Hepatocyte (in vitro differentiated cells): Measurements from ENCODE around the gene FAR1. TPM values are rescaled to one million over a fixed set of nuclear protein-coding genes. Genes with fewer than 3 reads are reported as not detected.

Source experiments
- DNase-seq: peaks from one replicate; pipeline ENCODE4 v3.0.0-alpha.2; 2016; ENCODE audit warnings: low spot score
- H2AFZ ChIP-seq: fragments of 200-600 bp; sonication (generic); 2 replicates; pipeline ENCODE4 v1.6.0; 2016; ENCODE audit warnings: antibody characterized with exemption, mild to moderate bottlenecking
- H3K27ac ChIP-seq: fragments of 200-600 bp; sonication (generic); 2 replicates; pipeline ENCODE4 v1.5.1; 2016; ENCODE audit warnings: mild to moderate bottlenecking
- H3K27me3 ChIP-seq: fragments of 200-600 bp; sonication (generic); 2 replicates; pipeline ENCODE4 v1.6.1; 2016
- H3K36me3 ChIP-seq: fragments of 200-600 bp; sonication (generic); replicated peaks from 2 replicates; pipeline ENCODE4 v1.5.1; 2016; ENCODE audit warnings: low read depth; ENCODE audit not compliant: insufficient read depth
- H3K4me1 ChIP-seq: fragments of 200-600 bp; sonication (generic); 2 replicates; pipeline ENCODE4 v1.5.1; 2016; ENCODE audit warnings: mild to moderate bottlenecking, moderate library complexity; ENCODE audit not compliant: insufficient read depth
- H3K4me2 ChIP-seq: fragments of 200-600 bp; sonication (generic); 2 replicates; pipeline ENCODE4 v1.6.0; 2016
- H3K4me3 ChIP-seq: fragments of 200-600 bp; sonication (generic); 2 replicates; pipeline ENCODE4 v1.5.1; 2016; ENCODE audit warnings: mild to moderate bottlenecking
- H3K79me2 ChIP-seq: fragments of 200-600 bp; sonication (generic); 2 replicates; pipeline ENCODE4 v1.6.0; 2017; ENCODE audit warnings: mild to moderate bottlenecking
- H3K9me2 ChIP-seq: fragments of 200-600 bp; sonication (generic); replicated peaks from 2 replicates; pipeline ENCODE4 v1.6.0; 2017; ENCODE audit warnings: mild to moderate bottlenecking; ENCODE audit not compliant: insufficient read depth
- H3K9me3 ChIP-seq: fragments of 200-600 bp; sonication (generic); 2 replicates; pipeline ENCODE4 v1.5.1; 2016; ENCODE audit warnings: low read depth, mild to moderate bottlenecking
- H4K20me1 ChIP-seq: fragments of 200-600 bp; sonication (generic); 2 replicates; pipeline ENCODE4 v1.6.0; 2016; ENCODE audit warnings: mild to moderate bottlenecking; ENCODE audit not compliant: insufficient read depth, poor library complexity, severe bottlenecking
- CTCF ChIP-seq: fragments of 200-600 bp; sonication (generic); IDR thresholded peaks from 2 replicates; pipeline ENCODE4 v1.5.1; 2016; ENCODE audit warnings: antibody characterized with exemption, mild to moderate bottlenecking; ENCODE audit not compliant: poor library complexity
- EZH2 ChIP-seq: fragments of 200-600 bp; sonication (generic); IDR thresholded peaks from 2 replicates; pipeline ENCODE4 v1.6.1; 2016; ENCODE audit warnings: antibody characterized with exemption, mild to moderate bottlenecking, borderline replicate concordance
- EZH2phosphoT487 ChIP-seq: fragments of 200-600 bp; sonication (generic); IDR thresholded peaks from one replicate; pipeline ENCODE4 v1.6.1; 2018; ENCODE audit warnings: antibody characterized with exemption, mild to moderate bottlenecking, low read depth, moderate library complexity; ENCODE audit not compliant: unreplicated experiment, severe bottlenecking
- WGBS: methylation state at CpG from one replicate; pipeline ENCODE4 v1.1.6; 2016; ENCODE audit warnings: low lambda C conversion rate; ENCODE audit errors: missing lambda C conversion rate; 5-methylcytosine and 5-hydroxymethylcytosine counted together
- polyA plus RNA-seq: library from polyadenylated mRNA; unstranded; fragments of >200 nt; fragmentation: Nextera tagmentation; extraction: Ambion mirVana; gene quantifications from 2 replicates; pipeline ENCODE4 v1.2.1, GENCODE V29; 2016
- total RNA-seq: library from RNA; depleted of rRNA; stranded (reverse); fragments of >200 nt; gene quantifications from 2 replicates; pipeline ENCODE4 v1.2.3, GENCODE V29; 2014

The FAR1 gene
- total and polyA plus RNA-seq, 2 experiments from 2014 or later: 21.7 to 71.4 TPM

- 82% methylated on average over 1 of the region's 1 CpG for WGBS
Observed at GRCh38 chr11:13629779-13630178, 38.7 kb upstream of the FAR1 start.

GRCh38 chr11:13635290-13635689 lies 33.2 kb upstream of the FAR1 start:
- H2AFZ ChIP-seq: no peak overlapping the region
- DNase-seq: no peak
- H3K9me2 ChIP-seq: no peaks in the 10 kb centered on the region
- H3K27ac ChIP-seq: no peak overlapping the region
- H3K4me2 ChIP-seq: no peak overlapping the region
- no peaks in the 10 kb centered on the region for H3K36me3 ChIP-seq
- H3K9me3 ChIP-seq: no peaks in the 10 kb centered on the region
- H4K20me1 ChIP-seq: no peaks in the 10 kb centered on the region
- no peaks in the 10 kb centered on the region for H3K4me1 ChIP-seq
- H3K4me3 ChIP-seq: no peak overlapping the region
- TF ChIP-seq CTCF: no peak
- TF ChIP-seq EZH2phosphoT487: no peak
- no peak for TF ChIP-seq EZH2
- no peaks in the 10 kb centered on the region for H3K79me2 ChIP-seq
- WGBS: 86% methylated on average over 5 of the region's 5 CpGs
- H3K27me3 ChIP-seq: no peaks in the 10 kb centered on the region

More at GRCh38 chr11:13629779-13630178, 38.7 kb upstream of the FAR1 start:
- peak overlapping the region; percentile 52 for H3K27ac ChIP-seq
- no peak overlapping the region for H2AFZ ChIP-seq
- H3K27me3 ChIP-seq: no peaks in the 10 kb centered on the region
- DNase-seq: no peak
- no peaks in the 10 kb centered on the region for H3K4me1 ChIP-seq
- no peaks in the 10 kb centered on the region for H3K36me3 ChIP-seq
- H4K20me1 ChIP-seq: no peaks in the 10 kb centered on the region
- no peak overlapping the region for H3K4me2 ChIP-seq
- TF ChIP-seq CTCF (no peak), EZH2phosphoT487 (no peak), EZH2 (no peak)
- no peak overlapping the region for H3K4me3 ChIP-seq
- no peaks in the 10 kb centered on the region for H3K79me2 ChIP-seq
- no peaks in the 10 kb centered on the region for H3K9me3 ChIP-seq
- no peaks in the 10 kb centered on the region for H3K9me2 ChIP-seq

DNA sequence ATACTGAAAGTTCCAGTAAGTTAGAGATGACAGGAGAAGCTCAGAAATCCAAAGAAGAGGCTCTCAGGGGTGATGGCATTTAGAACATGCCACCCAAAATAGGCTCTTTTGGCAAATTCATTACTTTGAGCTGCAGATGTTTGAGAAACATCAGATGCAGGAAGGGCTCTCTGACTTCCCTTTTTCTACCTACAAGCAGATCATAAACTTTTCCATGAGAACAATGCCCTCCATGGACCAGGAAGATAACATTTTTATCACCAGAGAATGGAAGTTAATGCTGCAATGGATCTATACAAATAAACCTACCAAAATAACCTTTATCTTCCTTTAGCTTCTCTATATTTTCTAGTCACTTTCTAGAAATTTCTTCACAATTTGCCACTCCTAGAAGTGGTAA lies 32.7 kb upstream of the FAR1 start:
- no peak overlapping the region for H3K27ac ChIP-seq
- H4K20me1 ChIP-seq: no peaks in the 10 kb centered on the region
- no peaks in the 10 kb centered on the region for H3K9me2 ChIP-seq
- H2AFZ ChIP-seq: no peak overlapping the region
- H3K27me3 ChIP-seq: no peaks in the 10 kb centered on the region
- no peaks in the 10 kb centered on the region for H3K9me3 ChIP-seq
- H3K36me3 ChIP-seq: no peaks in the 10 kb centered on the region
- no peak overlapping the region for H3K4me2 ChIP-seq
- TF ChIP-seq EZH2phosphoT487 (no peak), CTCF (no peak), EZH2 (no peak)
- H3K79me2 ChIP-seq: no peaks in the 10 kb centered on the region
- DNase-seq: no peak
- no peak overlapping the region for H3K4me3 ChIP-seq
- H3K4me1 ChIP-seq: no peaks in the 10 kb centered on the region
